Measurements from ENCODE around the gene TTC39C.
"Not testable (repeated sequence)": the region's sequence is repeated elsewhere in the genome, so short reads cannot be mapped to it uniquely, and the experiment has no call there.

The TTC39C gene

GRCh38 chr18:24051031-24051947, 36.7 kb downstream of the TTC39C start:
- no peaks in the 10 kb centered on the region for H3K9me3 ChIP-seq (ENCODE audit: control insufficient read depth, low read depth, low read length)
- no peak overlapping the region for H3K9ac ChIP-seq (ENCODE audit: low read length)
- H3K4me3 ChIP-seq (ENCODE audit: low read length) = no peak overlapping the region
- no peaks in the 10 kb centered on the region for H3K36me3 ChIP-seq (ENCODE audit: control insufficient read depth, low read depth, low read length)
- no peaks in the 10 kb centered on the region for H3K27me3 ChIP-seq (ENCODE audit: control insufficient read depth, insufficient read depth, low read length)
- H3K4me1 ChIP-seq (ENCODE audit: control insufficient read depth, low read depth, low read length) = peaks cover 6% of the 10 kb centered on the region
- H3K27ac ChIP-seq (ENCODE audit: low read length) = no peak overlapping the region

- Histone ChIP-seq H3K27me3 (ENCODE audit: control insufficient read depth, insufficient read depth, low read length) (no peaks in the 10 kb centered on the region), H3K4me1 (ENCODE audit: control insufficient read depth, low read depth, low read length) (peaks cover 6% of the 10 kb centered on the region), H3K9me3 (ENCODE audit: control insufficient read depth, low read depth, low read length) (no peaks in the 10 kb centered on the region), H3K36me3 (ENCODE audit: control insufficient read depth, low read depth, low read length) (no peaks in the 10 kb centered on the region), H3K4me3 (ENCODE audit: low read length) (no peak overlapping the region), H3K9ac (ENCODE audit: low read length) (no peak overlapping the region), H3K27ac (ENCODE audit: low read length) (no peak overlapping the region)
These were observed 37.5 kb downstream of the TTC39C start for GRCh38 chr18:24052053-24052452.

GRCh38 chr18:24053211-24053610, 38.7 kb downstream of the TTC39C start:
- peak overlapping the region; percentile 6 for H3K9ac ChIP-seq (ENCODE audit: low read length)
- no peaks in the 10 kb centered on the region for H3K27me3 ChIP-seq (ENCODE audit: control insufficient read depth, insufficient read depth, low read length)
- H3K27ac ChIP-seq (ENCODE audit: low read length) = no peak overlapping the region
- no peaks in the 10 kb centered on the region for H3K9me3 ChIP-seq (ENCODE audit: control insufficient read depth, low read depth, low read length)
- no peak overlapping the region for H3K4me3 ChIP-seq (ENCODE audit: low read length)
- H3K36me3 ChIP-seq (ENCODE audit: control insufficient read depth, low read depth, low read length) = no peaks in the 10 kb centered on the region
- peaks cover 6% of the 10 kb centered on the region for H3K4me1 ChIP-seq (ENCODE audit: control insufficient read depth, low read depth, low read length)

- Histone ChIP-seq H3K9me3 (ENCODE audit: control insufficient read depth, low read depth, low read length) (no peaks in the 10 kb centered on the region), H3K4me3 (ENCODE audit: low read length) (no peak overlapping the region), H3K9ac (ENCODE audit: low read length) (no peak overlapping the region), H3K27me3 (ENCODE audit: control insufficient read depth, insufficient read depth, low read length) (no peaks in the 10 kb centered on the region), H3K36me3 (ENCODE audit: control insufficient read depth, low read depth, low read length) (no peaks in the 10 kb centered on the region), H3K27ac (ENCODE audit: low read length) (no peak overlapping the region), H3K4me1 (ENCODE audit: control insufficient read depth, low read depth, low read length) (peaks cover 6% of the 10 kb centered on the region)
These were observed 39.6 kb downstream of the TTC39C start for GRCh38 chr18:24054130-24054529.

DNA sequence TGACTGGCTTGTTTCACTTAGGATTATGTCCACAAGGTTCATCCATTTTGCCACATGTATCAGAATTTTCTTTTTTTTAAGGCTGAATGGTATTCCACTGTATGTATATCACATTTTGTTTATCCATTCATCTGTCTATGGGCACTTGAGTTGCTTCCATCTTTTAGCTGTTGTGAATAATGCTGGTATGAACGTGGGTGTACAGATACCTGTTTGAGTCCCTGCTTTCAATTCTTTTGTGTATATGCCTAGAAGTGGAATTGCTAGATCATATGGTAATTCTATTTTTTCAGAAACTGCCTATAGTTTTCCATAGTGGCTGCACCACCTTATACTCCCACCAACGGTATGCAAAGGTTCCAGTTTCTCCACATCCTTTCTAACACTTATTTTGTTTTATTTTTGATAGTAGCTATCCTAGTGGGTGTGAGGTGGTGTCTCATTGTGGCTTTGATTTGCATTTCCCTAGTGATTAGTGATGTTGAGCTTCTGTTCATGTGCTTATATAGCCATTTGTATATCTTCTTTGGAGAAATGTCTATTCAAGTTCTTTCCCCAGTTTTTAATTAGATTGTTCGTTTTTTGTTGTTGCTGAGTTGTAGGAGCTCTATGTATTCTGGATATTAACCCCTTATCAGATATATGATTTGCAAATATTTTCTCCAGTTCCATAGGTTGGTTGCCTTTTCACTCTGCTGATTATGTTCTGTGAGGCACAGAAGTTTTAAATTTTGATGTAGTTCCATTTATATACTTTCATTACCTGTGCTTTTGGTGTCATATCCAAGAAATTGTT, 40.7 kb downstream of the TTC39C start:
- H3K27me3 ChIP-seq (ENCODE audit: control insufficient read depth, insufficient read depth, low read length) = no peaks in the 10 kb centered on the region
- no peak overlapping the region for H3K27ac ChIP-seq (ENCODE audit: low read length)
- H3K36me3 ChIP-seq (ENCODE audit: control insufficient read depth, low read depth, low read length) = no peaks in the 10 kb centered on the region
- H3K4me1 ChIP-seq (ENCODE audit: control insufficient read depth, low read depth, low read length) = peaks cover 6% of the 10 kb centered on the region
- H3K9me3 ChIP-seq (ENCODE audit: control insufficient read depth, low read depth, low read length) = no peaks in the 10 kb centered on the region
- no peak overlapping the region for H3K9ac ChIP-seq (ENCODE audit: low read length)
- no peak overlapping the region for H3K4me3 ChIP-seq (ENCODE audit: low read length)

GRCh38 chr18:24055878-24056277, 41.3 kb downstream of the TTC39C start:
- Histone ChIP-seq H3K4me1 (ENCODE audit: control insufficient read depth, low read depth, low read length) (peaks cover 6% of the 10 kb centered on the region), H3K27me3 (ENCODE audit: control insufficient read depth, insufficient read depth, low read length) (no peaks in the 10 kb centered on the region), H3K27ac (ENCODE audit: low read length) (no peak overlapping the region), H3K9ac (ENCODE audit: low read length) (no peak overlapping the region), H3K36me3 (ENCODE audit: control insufficient read depth, low read depth, low read length) (no peaks in the 10 kb centered on the region), H3K9me3 (ENCODE audit: control insufficient read depth, low read depth, low read length) (no peaks in the 10 kb centered on the region), H3K4me3 (ENCODE audit: low read length) (no peak overlapping the region)

DNA sequence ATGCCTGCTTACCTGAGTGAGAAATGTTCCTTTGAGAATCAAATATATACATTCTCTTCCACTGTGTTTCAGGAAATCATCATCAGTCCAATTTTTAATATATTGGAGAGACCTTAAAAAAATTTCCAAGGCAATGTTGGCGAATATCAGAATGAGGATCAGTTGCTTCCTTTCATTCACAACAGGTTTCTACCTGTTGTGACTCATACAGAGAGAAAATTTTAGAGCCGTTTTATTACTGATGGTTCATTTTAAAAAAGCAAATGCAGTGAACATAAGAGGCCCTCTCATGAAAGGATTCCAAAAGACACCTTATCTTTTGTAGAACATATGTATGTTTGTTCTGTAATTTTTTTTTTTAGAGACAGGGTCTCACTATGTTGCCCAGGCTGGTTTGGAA, 42.0 kb downstream of the TTC39C start:
- Histone ChIP-seq H3K9ac (ENCODE audit: low read length) (no peak overlapping the region), H3K27ac (ENCODE audit: low read length) (no peak overlapping the region), H3K4me1 (ENCODE audit: control insufficient read depth, low read depth, low read length) (peaks cover 6% of the 10 kb centered on the region)

DNA sequence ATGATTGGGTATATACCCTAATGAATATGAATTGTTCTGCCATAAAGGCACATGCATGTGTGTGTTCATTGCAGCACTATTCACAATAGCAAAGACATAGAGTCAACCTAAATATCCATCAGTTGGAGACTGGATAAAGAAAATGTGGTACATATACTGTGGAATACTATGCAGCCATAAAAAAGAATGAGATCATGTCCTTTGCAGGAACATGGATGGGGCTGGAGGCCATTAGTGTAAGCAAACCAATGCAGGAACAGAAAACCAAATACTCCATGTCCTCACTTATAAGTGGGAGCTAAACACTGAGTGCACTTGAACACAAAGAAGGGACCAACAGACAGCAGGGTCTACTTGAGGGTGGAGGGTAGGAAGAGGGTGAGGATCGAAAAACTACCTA, 43.2 kb downstream of the TTC39C start:
- Histone ChIP-seq H3K27me3 (ENCODE audit: control insufficient read depth, insufficient read depth, low read length) (no peaks in the 10 kb centered on the region), H3K4me1 (ENCODE audit: control insufficient read depth, low read depth, low read length) (peaks cover 6% of the 10 kb centered on the region), H3K9ac (ENCODE audit: low read length) (no peak overlapping the region), H3K27ac (ENCODE audit: low read length) (no peak overlapping the region), H3K4me3 (ENCODE audit: low read length) (no peak overlapping the region), H3K36me3 (ENCODE audit: control insufficient read depth, low read depth, low read length) (no peaks in the 10 kb centered on the region), H3K9me3 (ENCODE audit: control insufficient read depth, low read depth, low read length) (no peaks in the 10 kb centered on the region)

More for the DNA sequence above, 42.0 kb downstream of the TTC39C start:
- Histone ChIP-seq H3K9me3 (ENCODE audit: control insufficient read depth, low read depth, low read length) (no peaks in the 10 kb centered on the region), H3K36me3 (ENCODE audit: control insufficient read depth, low read depth, low read length) (no peaks in the 10 kb centered on the region), H3K27me3 (ENCODE audit: control insufficient read depth, insufficient read depth, low read length) (no peaks in the 10 kb centered on the region), H3K4me3 (ENCODE audit: low read length) (no peak overlapping the region)

DNA sequence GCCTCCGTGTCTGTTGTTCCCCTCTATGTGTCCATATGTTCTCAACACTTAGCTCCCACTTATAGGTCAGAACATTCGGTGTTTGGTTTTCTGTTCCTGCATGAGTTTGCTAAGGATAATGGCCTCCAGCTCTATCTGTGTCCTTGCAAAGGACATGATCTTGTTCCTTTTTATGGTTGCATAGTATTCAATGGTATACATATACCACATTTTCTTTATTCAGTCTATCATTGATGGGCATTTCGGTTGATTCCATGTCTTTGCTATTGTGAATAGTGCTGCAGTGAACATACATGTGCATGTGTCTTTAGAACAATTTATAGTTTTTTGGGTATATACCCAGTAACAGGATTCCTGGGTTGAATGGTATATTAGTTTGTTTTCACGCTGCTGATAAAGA, 44.8 kb downstream of the TTC39C start:
- not testable (repeated sequence) for H3K4me1 ChIP-seq (ENCODE audit: control insufficient read depth, low read depth, low read length); H3K27ac ChIP-seq (ENCODE audit: low read length); H3K9ac ChIP-seq (ENCODE audit: low read length); H3K27me3 ChIP-seq (ENCODE audit: control insufficient read depth, insufficient read depth, low read length); H3K4me3 ChIP-seq (ENCODE audit: low read length); H3K36me3 ChIP-seq (ENCODE audit: control insufficient read depth, low read depth, low read length); H3K9me3 ChIP-seq (ENCODE audit: control insufficient read depth, low read depth, low read length)

DNA sequence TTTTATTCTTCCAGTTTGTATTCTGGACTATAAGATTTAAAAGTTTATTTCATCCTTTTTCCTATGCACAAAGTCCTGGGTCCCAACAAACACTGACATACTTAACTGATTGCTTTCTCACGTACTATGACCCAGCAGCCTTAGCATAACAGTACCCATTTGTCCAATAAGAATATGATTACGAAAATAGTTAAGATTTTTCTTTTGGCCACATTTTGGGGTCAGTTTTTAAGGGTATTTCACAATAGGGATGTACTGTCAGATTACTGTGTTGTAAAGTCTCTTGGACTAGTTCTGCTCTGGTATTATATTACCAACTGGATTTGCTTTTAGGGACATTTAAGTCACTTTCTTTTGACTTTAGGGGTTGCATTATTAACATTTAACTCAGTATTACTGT, 46.1 kb downstream of the TTC39C start:
- H3K4me3 ChIP-seq (ENCODE audit: low read length) = no peak overlapping the region

GRCh38 chr18:24063121-24063731, 48.7 kb downstream of the TTC39C start:
- H3K4me1 ChIP-seq (ENCODE audit: control insufficient read depth, low read depth, low read length) = no peaks in the 10 kb centered on the region
- no peak overlapping the region for H3K4me3 ChIP-seq (ENCODE audit: low read length)
- H3K9ac ChIP-seq (ENCODE audit: low read length) = no peak overlapping the region
- H3K27me3 ChIP-seq (ENCODE audit: control insufficient read depth, insufficient read depth, low read length) = no peaks in the 10 kb centered on the region
- peaks cover 3% of the 10 kb centered on the region for H3K36me3 ChIP-seq (ENCODE audit: control insufficient read depth, low read depth, low read length)
- no peaks in the 10 kb centered on the region for H3K9me3 ChIP-seq (ENCODE audit: control insufficient read depth, low read depth, low read length)
- no peak overlapping the region for H3K27ac ChIP-seq (ENCODE audit: low read length)

More for the DNA sequence above, 46.1 kb downstream of the TTC39C start:
- Histone ChIP-seq H3K36me3 (ENCODE audit: control insufficient read depth, low read depth, low read length) (no peaks in the 10 kb centered on the region), H3K9ac (ENCODE audit: low read length) (no peak overlapping the region), H3K4me1 (ENCODE audit: control insufficient read depth, low read depth, low read length) (peaks cover 5% of the 10 kb centered on the region), H3K27me3 (ENCODE audit: control insufficient read depth, insufficient read depth, low read length) (no peaks in the 10 kb centered on the region), H3K27ac (ENCODE audit: low read length) (no peak overlapping the region), H3K9me3 (ENCODE audit: control insufficient read depth, low read depth, low read length) (no peaks in the 10 kb centered on the region)

Data from iPS-18a (cell line).